PC-9 (cell line): ENCODE measurements around the gene OR2V2. TPM values are rescaled to one million over a fixed set of nuclear protein-coding genes. Genes with fewer than 3 reads are reported as not detected.
"Not testable (repeated sequence)": the region's sequence is repeated elsewhere in the genome, so short reads cannot be mapped to it uniquely, and the experiment has no call there.

Experiments used
- BruUV-seq: library from RNA; stranded (reverse); fragments of 400-500 nt; replicated peaks from 2 replicates; lab custom pipeline; 2021; lab: Mats Ljungman, UMichigan
- CTCF ChIA-PET: fragments of 300-600 bp; sonication (Branson Sonifier 250); formaldehyde crosslinking; loops from one replicate; lab custom pipeline; 2022; ENCODE audit warnings: antibody characterized with exemption; lab: Charles Lee
- POLR2A ChIA-PET: fragments of 300-600 bp; sonication (Branson Sonifier 250); formaldehyde crosslinking; loops from one replicate; lab custom pipeline; 2022; ENCODE audit warnings: antibody characterized with exemption; ENCODE audit not compliant: unreplicated experiment; lab: Charles Lee
- DNase-seq, 2 experiments: peaks; one replicate each; pipeline versions ENCODE4 v3.0.0 to v3.0.0-alpha.2; 2015 to 2022; ENCODE audit warnings: mixed read lengths in 1 of 2
- H2AFZ ChIP-seq: fragments of 200-600 bp; sonication (generic); 2 replicates; pipeline ENCODE4 v1.8.1; 2017; ENCODE audit warnings: antibody characterized with exemption
- H3F3A ChIP-seq: fragments of 200-600 bp; sonication (generic); 2 replicates; pipeline ENCODE4 v1.8.1; 2017; ENCODE audit warnings: antibody characterized with exemption, mild to moderate bottlenecking, low read depth; ENCODE audit not compliant: insufficient read depth
- H3K27ac ChIP-seq: fragments of 200-600 bp; sonication (generic); 2 replicates; pipeline ENCODE4 v1.6.1; 2016; ENCODE audit warnings: mixed run types
- H3K27me3 ChIP-seq: fragments of 200-600 bp; sonication (generic); 2 replicates; pipeline ENCODE4 v1.6.1; 2016; ENCODE audit warnings: low read depth, mixed run types; ENCODE audit not compliant: insufficient read depth
- H3K36me3 ChIP-seq: fragments of 200-600 bp; sonication (generic); 2 replicates; pipeline ENCODE4 v1.6.1; 2016; ENCODE audit warnings: low read depth, mixed run types
- H3K4me1 ChIP-seq: fragments of 200-600 bp; sonication (generic); replicated peaks from 2 replicates; pipeline ENCODE4 v1.6.1; 2016; ENCODE audit warnings: mixed run types; ENCODE audit not compliant: insufficient read depth
- H3K4me2 ChIP-seq: fragments of 200-600 bp; sonication (generic); 2 replicates; pipeline ENCODE4 v1.6.1; 2017; ENCODE audit warnings: mixed run types
- H3K4me3 ChIP-seq: fragments of 200-600 bp; sonication (generic); 2 replicates; pipeline ENCODE4 v1.6.1; 2016; ENCODE audit warnings: mixed run types
- H3K79me2 ChIP-seq: fragments of 200-600 bp; sonication (generic); 2 replicates; pipeline ENCODE4 v1.6.1; 2017; ENCODE audit warnings: low read depth, mixed run types
- H3K9me2 ChIP-seq: fragments of 200-600 bp; sonication (generic); 2 replicates; pipeline ENCODE4 v1.8.1; 2017; ENCODE audit warnings: mild to moderate bottlenecking; ENCODE audit not compliant: insufficient read depth
- H3K9me3 ChIP-seq: fragments of 200-600 bp; sonication (generic); 2 replicates; pipeline ENCODE4 v1.8.1; 2016; ENCODE audit warnings: low read depth; ENCODE audit not compliant: insufficient read depth
- H4K20me1 ChIP-seq: fragments of 200-600 bp; sonication (generic); 2 replicates; pipeline ENCODE4 v1.8.1; 2017; ENCODE audit not compliant: insufficient read depth
- CTCF ChIP-seq: fragments of 200-600 bp; sonication (generic); conservative IDR thresholded peaks from 2 replicates; pipeline ENCODE4 v1.6.1; 2017; ENCODE audit warnings: mixed run types, antibody characterized with exemption, mild to moderate bottlenecking, moderate library complexity
- EZH2 ChIP-seq: fragments of 200-600 bp; sonication (generic); IDR thresholded peaks from 2 replicates; pipeline ENCODE4 v1.8.0; 2017; ENCODE audit warnings: antibody characterized with exemption, low read depth
- intact Hi-C: fragments of 100-400 bp; cut with micrococcal nuclease; formaldehyde crosslinking; loops from one replicate; pipeline ENCODE4 v1.10.0; 2022; ENCODE audit not compliant: unreplicated experiment
- total RNA-seq: library from RNA; stranded (reverse); gene quantifications from 2 replicates; pipeline ENCODE4 v1.2.3, GENCODE V29; 2021

The OR2V2 gene
- total RNA-seq, 1 experiment from 2014 or later = not detected

- Histone ChIP-seq H3K79me2 (no peaks in the 10 kb centered on the region), H4K20me1 (no peaks in the 10 kb centered on the region), H3K9me2 (no peaks in the 10 kb centered on the region), H3K27me3 (no peaks in the 10 kb centered on the region), H3K4me2 (no peak overlapping the region), H3K27ac (no peak overlapping the region), H3K36me3 (no peaks in the 10 kb centered on the region), H3K4me3 (no peak overlapping the region), H3K9me3 (no peaks in the 10 kb centered on the region), H2AFZ (no peak overlapping the region), H3K4me1 (peaks cover 3% of the 10 kb centered on the region), H3F3A (no peaks in the 10 kb centered on the region)
- ChIA-PET POLR2A (no interaction called here), CTCF (no interaction called here)
- intact Hi-C loops = no loop called here
- no TSS peak for BruUV-seq
- no peak for DNase-seq
- TF ChIP-seq EZH2 (no peak), CTCF (no peak)
Measured at GRCh38 chr5:181127907-181128626, 19.3 kb upstream of the OR2V2 start.

- ChIA-PET POLR2A (no interaction called here), CTCF (no interaction called here)
- H3K4me3 ChIP-seq = no peak overlapping the region
- H3K9me3 ChIP-seq = no peaks in the 10 kb centered on the region
- peaks cover 6% of the 10 kb centered on the region; the same call in 1 of the 2 replicates for H3F3A ChIP-seq
- no peaks in the 10 kb centered on the region for H3K9me2 ChIP-seq
- TF ChIP-seq EZH2 (no peak), CTCF (no peak)
- H2AFZ ChIP-seq = no peak overlapping the region
- no TSS peak for BruUV-seq
- no peak overlapping the region for H3K27ac ChIP-seq
- no peaks in the 10 kb centered on the region for H4K20me1 ChIP-seq
- intact Hi-C loops = no loop called here
- DNase-seq = no peak
- peaks cover 18% of the 10 kb centered on the region for H3K4me1 ChIP-seq
- H3K27me3 ChIP-seq = no peaks in the 10 kb centered on the region
- H3K4me2 ChIP-seq = no peak overlapping the region
- H3K36me3 ChIP-seq = no peaks in the 10 kb centered on the region
- no peaks in the 10 kb centered on the region for H3K79me2 ChIP-seq
Measured at GRCh38 chr5:181129601-181130000, 17.8 kb upstream of the OR2V2 start.

- H3K36me3 ChIP-seq, H3K79me2 ChIP-seq, H3K4me2 ChIP-seq, H3K9me2 ChIP-seq, H3K9me3 ChIP-seq, H3K27ac ChIP-seq, H3K4me3 ChIP-seq, POLR2A ChIA-PET, H2AFZ ChIP-seq, H4K20me1 ChIP-seq, H3K27me3 ChIP-seq, intact Hi-C loops, CTCF ChIA-PET, H3F3A ChIP-seq, DNase-seq, BruUV-seq: not testable (repeated sequence)
- H3K4me1 ChIP-seq = peaks cover 23% of the 10 kb centered on the region
Measured at GRCh38 chr5:181130081-181130480, 17.3 kb upstream of the OR2V2 start.
